Measurements from ENCODE around the gene RPUSD2. TPM values are rescaled to one million over a fixed set of nuclear protein-coding genes. Genes with fewer than 3 reads are reported as not detected.

The RPUSD2 gene
- polyA plus RNA-seq, 1 of the 3 experiments (the other 2 are of a cell fraction) = 10.8 TPM

DNA sequence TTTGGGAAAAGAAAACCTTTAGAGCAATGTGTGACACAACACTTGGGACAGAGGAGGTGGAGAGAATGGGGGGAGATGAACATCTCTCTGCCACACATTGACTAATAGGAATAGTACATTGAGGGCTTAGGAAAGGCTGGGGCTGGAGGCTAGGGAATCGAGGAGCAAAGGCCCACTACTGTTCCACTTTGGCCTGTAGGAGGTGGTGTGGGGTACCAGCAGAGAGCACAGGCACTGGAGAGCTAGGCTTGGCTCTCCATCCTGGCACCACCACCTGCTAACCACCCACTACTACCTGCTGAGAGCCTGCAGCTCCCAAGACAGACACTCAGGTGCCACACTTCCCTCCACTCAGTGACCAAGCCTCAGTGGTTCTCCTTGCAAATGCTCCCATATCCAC lies 23.6 kb upstream of the RPUSD2 start (continued):
- TF ChIP-seq, protein P1, sequence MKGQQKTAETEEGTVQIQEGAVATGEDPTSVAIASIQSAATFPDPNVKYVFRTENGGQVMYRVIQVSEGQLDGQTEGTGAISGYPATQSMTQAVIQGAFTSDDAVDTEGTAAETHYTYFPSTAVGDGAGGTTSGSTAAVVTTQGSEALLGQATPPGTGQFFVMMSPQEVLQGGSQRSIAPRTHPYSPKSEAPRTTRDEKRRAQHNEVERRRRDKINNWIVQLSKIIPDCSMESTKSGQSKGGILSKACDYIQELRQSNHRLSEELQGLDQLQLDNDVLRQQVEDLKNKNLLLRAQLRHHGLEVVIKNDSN (IDR thresholded peaks at IDR 0.05; ENCODE audit: borderline replicate concordance, low read depth) = no peak
- TF ChIP-seq FOXJ3 (CRISPR knock-in tag; IDR thresholded peaks at IDR 0.05) = no peak

DNA sequence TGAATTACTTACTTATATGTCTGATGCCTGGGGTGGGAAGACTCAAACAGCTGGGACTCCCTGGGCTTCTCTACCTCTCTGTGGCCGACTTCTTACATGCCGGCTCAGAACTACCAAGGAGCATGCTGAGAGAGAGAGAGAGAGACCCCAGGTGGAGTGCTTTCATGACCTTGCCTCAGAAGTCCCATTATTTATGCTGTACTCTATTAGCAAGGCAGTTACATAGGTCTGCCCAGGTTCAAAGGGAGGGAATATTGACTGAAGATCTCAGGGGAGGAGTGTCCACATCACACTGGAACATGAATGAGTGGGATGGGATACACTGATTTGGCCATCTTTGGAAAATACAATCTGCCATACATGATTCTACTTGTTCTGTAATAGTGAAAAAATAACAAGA lies 20.5 kb upstream of the RPUSD2 start:
- no peak overlapping the region for H3K4me3 ChIP-seq (ENCODE audit: low read depth in 2 of 2, low read length in 1 of 2)
- TF ChIP-seq MEF2A (IDR thresholded peaks at IDR 0.05; ENCODE audit: borderline replicate concordance, low read depth) = no peak
- TF ChIP-seq RCOR1 (IDR thresholded peaks at IDR 0.05; ENCODE audit: low read length) = no peak
- TF ChIP-seq FOSL2 (IDR thresholded peaks at IDR 0.05; ENCODE audit: borderline replicate concordance, low read depth) = no peak
- no peak for TF ChIP-seq GABPA (IDR thresholded peaks at IDR 0.05; ENCODE audit: low read depth)
- TF ChIP-seq MXI1 (IDR thresholded peaks at IDR 0.05; ENCODE audit: low read depth, low read length) = no peak
- TF ChIP-seq JUND (IDR thresholded peaks at IDR 0.05) = no peak
- TF ChIP-seq, protein P2, sequence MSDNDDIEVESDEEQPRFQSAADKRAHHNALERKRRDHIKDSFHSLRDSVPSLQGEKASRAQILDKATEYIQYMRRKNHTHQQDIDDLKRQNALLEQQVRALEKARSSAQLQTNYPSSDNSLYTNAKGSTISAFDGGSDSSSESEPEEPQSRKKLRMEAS (IDR thresholded peaks at IDR 0.05; ENCODE audit: low read depth) = no peak
- TF ChIP-seq FOXJ3 (CRISPR knock-in tag; IDR thresholded peaks at IDR 0.05) = no peak
- TF ChIP-seq, protein P3, sequence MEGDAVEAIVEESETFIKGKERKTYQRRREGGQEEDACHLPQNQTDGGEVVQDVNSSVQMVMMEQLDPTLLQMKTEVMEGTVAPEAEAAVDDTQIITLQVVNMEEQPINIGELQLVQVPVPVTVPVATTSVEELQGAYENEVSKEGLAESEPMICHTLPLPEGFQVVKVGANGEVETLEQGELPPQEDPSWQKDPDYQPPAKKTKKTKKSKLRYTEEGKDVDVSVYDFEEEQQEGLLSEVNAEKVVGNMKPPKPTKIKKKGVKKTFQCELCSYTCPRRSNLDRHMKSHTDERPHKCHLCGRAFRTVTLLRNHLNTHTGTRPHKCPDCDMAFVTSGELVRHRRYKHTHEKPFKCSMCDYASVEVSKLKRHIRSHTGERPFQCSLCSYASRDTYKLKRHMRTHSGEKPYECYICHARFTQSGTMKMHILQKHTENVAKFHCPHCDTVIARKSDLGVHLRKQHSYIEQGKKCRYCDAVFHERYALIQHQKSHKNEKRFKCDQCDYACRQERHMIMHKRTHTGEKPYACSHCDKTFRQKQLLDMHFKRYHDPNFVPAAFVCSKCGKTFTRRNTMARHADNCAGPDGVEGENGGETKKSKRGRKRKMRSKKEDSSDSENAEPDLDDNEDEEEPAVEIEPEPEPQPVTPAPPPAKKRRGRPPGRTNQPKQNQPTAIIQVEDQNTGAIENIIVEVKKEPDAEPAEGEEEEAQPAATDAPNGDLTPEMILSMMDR (IDR thresholded peaks at IDR 0.05) = no peak
- no peak for TF ChIP-seq NRF1 (IDR thresholded peaks at IDR 0.05; ENCODE audit: low read depth, low read length)
- no peak for TF ChIP-seq ELF1 (IDR thresholded peaks at IDR 0.05)
- no peak overlapping the region for H3K27ac ChIP-seq (ENCODE audit: low read depth in 2 of 2, low read length in 1 of 2)
- H3F3A ChIP-seq (replicated peaks; ENCODE audit: insufficient read depth) = no peaks in the 10 kb centered on the region
- POLR2A ChIA-PET = no interaction called here
- H3K9me2 ChIP-seq = no peaks in the 10 kb centered on the region
- no peaks in the 10 kb centered on the region for H3K9me3 ChIP-seq
- 91% methylated on average over 2 of the region's 2 CpGs for WGBS (ENCODE audit: low lambda C conversion rate)
- no peaks in the 10 kb centered on the region for H4K20me1 ChIP-seq (ENCODE audit: insufficient read depth)
- peaks cover 4 to 13% of the 10 kb centered on the region in 2 experiments for H3K36me3 ChIP-seq (replicated peaks in 1 of 2; ENCODE audit: control insufficient read depth in 1 of 2, insufficient read depth in 2 of 2, low read length in 1 of 2)
- no peak overlapping the region for H3K4me2 ChIP-seq
- H3K9ac ChIP-seq = no peak overlapping the region
- no peaks in the 10 kb centered on the region for H3K79me2 ChIP-seq (ENCODE audit: insufficient read depth)
- H3K4me1 ChIP-seq (ENCODE audit: control insufficient read depth in 1 of 2, insufficient read depth in 2 of 2, low read depth in 1 of 2, low read length in 1 of 2) = no peaks in the 10 kb centered on the region
- DNase-seq = no peak
- no peaks in the 10 kb centered on the region for H3K27me3 ChIP-seq (ENCODE audit: insufficient read depth)
- no peak overlapping the region for H2AFZ ChIP-seq (ENCODE audit: low read depth)
- CTCF ChIA-PET = interaction anchor here (1.3 kb wide), 1 partner anchor 11 kb away, joined by 3 read pairs; no protein-coding TSS in a partner anchor

DNA sequence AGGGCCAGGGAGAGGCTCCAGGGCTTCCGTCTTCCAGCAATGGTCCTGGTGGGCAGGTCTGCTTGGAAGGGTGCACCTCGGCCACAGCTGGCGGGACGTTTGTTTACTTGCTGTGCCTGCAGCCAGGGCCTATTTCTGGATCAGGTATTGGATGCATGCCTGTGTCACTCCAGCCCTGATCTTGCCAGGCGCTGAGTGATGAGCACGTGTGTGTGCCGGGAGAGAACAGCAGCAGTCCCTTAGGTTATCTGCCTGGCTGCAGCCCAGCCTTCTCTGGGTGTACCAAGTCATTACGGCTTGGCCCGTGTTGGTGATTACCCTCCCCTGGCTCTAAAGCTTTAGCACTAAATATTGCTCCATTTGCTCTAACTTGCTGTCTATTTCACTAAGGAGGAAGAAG lies 19.2 kb upstream of the RPUSD2 start:
- ChIA-PET CTCF (no interaction called here), POLR2A (no interaction called here)
- Histone ChIP-seq H3K4me1 (ENCODE audit: control insufficient read depth in 1 of 2, insufficient read depth in 2 of 2, low read depth in 1 of 2, low read length in 1 of 2) (no peaks in the 10 kb centered on the region), H3K36me3 (replicated peaks in 1 of 2; ENCODE audit: control insufficient read depth in 1 of 2, insufficient read depth in 2 of 2, low read length in 1 of 2) (peaks cover 5 to 20% of the 10 kb centered on the region in 2 experiments), H3K9me3 (no peaks in the 10 kb centered on the region), H2AFZ (ENCODE audit: low read depth) (no peak overlapping the region), H3K4me3 (ENCODE audit: low read depth in 2 of 2, low read length in 1 of 2) (no peak overlapping the region), H3K79me2 (ENCODE audit: insufficient read depth) (no peaks in the 10 kb centered on the region), H3K4me2 (no peak overlapping the region), H3K9ac (no peak overlapping the region), H3K9me2 (no peaks in the 10 kb centered on the region), H3F3A (replicated peaks; ENCODE audit: insufficient read depth) (no peaks in the 10 kb centered on the region), H4K20me1 (ENCODE audit: insufficient read depth) (no peaks in the 10 kb centered on the region), H3K27ac (ENCODE audit: low read depth in 2 of 2, low read length in 1 of 2) (no peak overlapping the region), H3K27me3 (ENCODE audit: insufficient read depth) (no peaks in the 10 kb centered on the region)
- WGBS (ENCODE audit: low lambda C conversion rate) = 86% methylated on average over 5 of the region's 9 CpGs
- DNase-seq = no peak
- TF ChIP-seq, protein P4, sequence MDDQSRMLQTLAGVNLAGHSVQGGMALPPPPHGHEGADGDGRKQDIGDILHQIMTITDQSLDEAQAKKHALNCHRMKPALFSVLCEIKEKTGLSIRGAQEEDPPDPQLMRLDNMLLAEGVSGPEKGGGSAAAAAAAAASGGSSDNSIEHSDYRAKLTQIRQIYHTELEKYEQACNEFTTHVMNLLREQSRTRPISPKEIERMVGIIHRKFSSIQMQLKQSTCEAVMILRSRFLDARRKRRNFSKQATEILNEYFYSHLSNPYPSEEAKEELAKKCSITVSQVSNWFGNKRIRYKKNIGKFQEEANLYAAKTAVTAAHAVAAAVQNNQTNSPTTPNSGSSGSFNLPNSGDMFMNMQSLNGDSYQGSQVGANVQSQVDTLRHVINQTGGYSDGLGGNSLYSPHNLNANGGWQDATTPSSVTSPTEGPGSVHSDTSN (IDR thresholded peaks at IDR 0.05) = no peak
- TF ChIP-seq EZH2phosphoT487 (IDR thresholded peaks at IDR 0.05; ENCODE audit: borderline replicate concordance, low read depth) (no peak), TEAD4 (IDR thresholded peaks at IDR 0.05; ENCODE audit: borderline replicate concordance, insufficient read depth) (no peak), RAD21 (IDR thresholded peaks at IDR 0.05; ENCODE audit: low read length) (no peak), SMC3 (IDR thresholded peaks at IDR 0.05; ENCODE audit: low read depth, low read length) (no peak), RCOR1 (IDR thresholded peaks at IDR 0.05; ENCODE audit: low read length) (no peak), EP300 (IDR thresholded peaks at IDR 0.05; ENCODE audit: borderline replicate concordance in 1 of 2, low read depth in 1 of 2, low read length in 1 of 2) (no peak), RXRA (IDR thresholded peaks at IDR 0.05; ENCODE audit: borderline replicate concordance, low read depth) (no peak), YY1 (IDR thresholded peaks at IDR 0.05; ENCODE audit: low read depth) (no peak), CHD2 (IDR thresholded peaks at IDR 0.05; ENCODE audit: low read length, partially characterized antibody) (no peak), FOXM1 (IDR thresholded peaks at IDR 0.05; ENCODE audit: low read depth) (no peak), GABPA (IDR thresholded peaks at IDR 0.05; ENCODE audit: low read depth) (no peak), GATA2 (CRISPR knock-in tag; IDR thresholded peaks at IDR 0.05) (no peak)
- TF ChIP-seq, protein P3 (IDR thresholded peaks at IDR 0.05) = no peak

Data from SK-N-SH (cell line).